Frontal cortex (tissue), 4 donors: ENCODE data around the gene ERMP1. TPM values are rescaled to one million over a fixed set of nuclear protein-coding genes. Genes with fewer than 3 reads are reported as not detected.
A peak's percentile ranks its signal among the peaks of the same experiment; 100 is the strongest.
"Not testable (repeated sequence)": the region's sequence is repeated elsewhere in the genome, so short reads cannot be mapped to it uniquely, and the experiment has no call there.

Experiments used
- DNase-seq, 2 donors: peaks; one replicate each; pipeline ENCODE4 v3.0.0; 2012; ENCODE audit warnings: low spot score in 2 of 2
- FAIRE-seq: peaks from 2 replicates; lab custom pipeline; 2012; peaks lifted over from hg19 to GRCh38; lab: Jason Lieb, UNC
- total RNA-seq: library from RNA; depleted of rRNA; stranded (reverse); fragments of >200 nt; gene quantifications from one replicate; pipeline ENCODE4 v1.2.3, GENCODE V29; 2014
- donor health status: control.
- donor health status: control.
- donor health status: control.

The ERMP1 gene
- total RNA-seq, 1 donor from 2014 or later = 13.9 TPM

DNA sequence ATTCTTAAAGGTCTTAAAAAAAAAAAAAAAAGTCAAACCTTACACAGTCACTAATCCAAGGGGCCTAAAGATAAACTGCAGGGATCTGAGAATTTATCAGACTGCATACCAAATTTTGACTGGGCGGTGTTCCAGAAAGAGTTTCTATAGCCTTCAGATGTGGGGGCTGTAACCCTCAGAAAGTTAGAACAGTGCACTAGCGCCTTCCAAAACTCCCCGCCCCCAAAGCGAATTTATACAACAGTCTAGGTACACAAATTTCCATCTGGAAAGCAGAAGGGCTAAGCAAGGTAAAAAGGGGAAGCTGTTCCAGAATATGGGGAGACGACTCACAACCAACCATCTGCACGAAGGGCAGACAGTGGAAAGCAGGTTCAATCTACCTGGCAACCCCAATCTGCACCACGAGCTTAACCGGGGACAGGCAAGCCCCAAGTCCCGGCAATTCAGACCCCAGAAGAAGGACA is 813 bp downstream of the ERMP1 start:
- DNase-seq = peak in 1 of 2 donors; percentile 22
- no peak for FAIRE-seq

GRCh38 chr9:5825895-5826622 is 6.9 kb downstream of the ERMP1 start:
- DNase-seq (no peak), FAIRE-seq (no peak)

DNA sequence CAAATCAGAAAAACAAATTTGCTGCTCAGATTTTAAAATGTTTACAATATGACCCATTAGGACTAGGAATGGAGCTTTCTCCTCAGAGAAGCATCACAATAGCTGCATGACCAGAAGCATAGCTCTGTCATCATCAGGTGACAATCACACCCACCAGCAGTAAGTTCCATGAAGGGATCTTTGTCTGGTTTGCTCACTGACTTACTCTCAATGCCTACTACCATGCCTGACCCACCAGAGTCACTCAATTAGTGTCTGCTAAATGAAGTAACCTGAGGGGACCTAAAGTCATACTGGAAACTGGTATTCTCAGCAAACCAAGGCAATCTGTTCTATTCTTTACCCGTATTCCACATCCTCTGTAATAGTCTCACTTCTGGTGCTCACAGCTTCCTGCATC is 7.7 kb downstream of the ERMP1 start:
- no peak for FAIRE-seq
- no peak for DNase-seq

DNA sequence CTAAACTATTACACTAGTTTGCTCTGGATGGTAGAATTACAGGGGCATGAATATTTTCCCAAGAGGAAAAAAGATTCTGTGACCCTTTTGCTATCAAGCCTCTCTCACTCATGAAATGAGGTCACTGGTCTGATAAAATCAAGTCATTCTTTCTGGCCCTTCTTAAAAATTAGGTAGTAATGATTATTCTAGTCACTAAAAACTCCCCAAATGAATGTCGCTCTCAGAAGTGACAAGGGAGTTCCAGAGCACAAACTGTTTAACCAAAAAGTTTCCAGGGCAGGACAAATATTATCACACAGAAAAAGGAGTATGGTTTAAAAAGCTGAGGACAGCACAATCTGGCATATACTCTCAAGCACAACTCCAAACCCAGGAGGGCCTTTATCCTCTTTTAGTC is 12.5 kb downstream of the ERMP1 start:
- DNase-seq = no peak
- FAIRE-seq = no peak

GRCh38 chr9:5819174-5819573 is 13.7 kb downstream of the ERMP1 start:
- DNase-seq (no peak), FAIRE-seq (no peak)

- DNase-seq (no peak), FAIRE-seq (no peak)
Observed at GRCh38 chr9:5818424-5819142, 14.3 kb downstream of the ERMP1 start.

GRCh38 chr9:5817862-5818261 is 15.1 kb downstream of the ERMP1 start:
- FAIRE-seq (no peak), DNase-seq (no peak)

- FAIRE-seq = no peak
Observed at GRCh38 chr9:5815461-5815860, 17.5 kb downstream of the ERMP1 start.

GRCh38 chr9:5813824-5814223 is 19.1 kb downstream of the ERMP1 start:
- FAIRE-seq = no peak
- no peak for DNase-seq

More at GRCh38 chr9:5815461-5815860, 17.5 kb downstream of the ERMP1 start:
- DNase-seq = no peak

- no peak for DNase-seq
- FAIRE-seq = no peak
Observed at GRCh38 chr9:5811751-5812150, 21.2 kb downstream of the ERMP1 start.

- FAIRE-seq (no peak), DNase-seq (no peak)
Observed at GRCh38 chr9:5805478-5805877, 27.4 kb downstream of the ERMP1 start.

- no peak for FAIRE-seq
- DNase-seq = no peak
Observed at GRCh38 chr9:5801739-5802113, 31.2 kb downstream of the ERMP1 start.

- FAIRE-seq (no peak), DNase-seq (no peak)
Observed at GRCh38 chr9:5800969-5801738, 31.8 kb downstream of the ERMP1 start.

GRCh38 chr9:5800378-5800777 is 32.5 kb downstream of the ERMP1 start:
- DNase-seq, FAIRE-seq: not testable (repeated sequence)

DNA sequence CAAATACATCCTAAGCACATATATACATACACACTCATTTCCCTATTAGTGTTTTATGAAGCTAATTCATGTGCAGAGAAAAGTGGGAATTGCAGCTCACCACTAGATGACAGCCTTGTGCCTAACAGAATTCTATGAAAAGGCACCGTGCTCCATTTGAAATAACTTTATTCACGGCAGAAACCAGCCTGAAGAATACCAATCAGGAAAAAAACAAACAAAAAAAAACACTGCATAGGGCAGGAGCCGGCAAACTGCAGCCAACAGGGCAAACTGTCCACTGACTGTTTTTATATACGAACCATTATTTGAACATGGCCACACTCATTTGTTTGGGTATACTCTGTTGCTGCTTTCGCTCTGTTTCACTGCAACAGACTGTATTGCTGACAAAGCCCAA is 33.6 kb downstream of the ERMP1 start:
- FAIRE-seq = peak; percentile 66
- peak; percentile 12 to 34 for DNase-seq

DNA sequence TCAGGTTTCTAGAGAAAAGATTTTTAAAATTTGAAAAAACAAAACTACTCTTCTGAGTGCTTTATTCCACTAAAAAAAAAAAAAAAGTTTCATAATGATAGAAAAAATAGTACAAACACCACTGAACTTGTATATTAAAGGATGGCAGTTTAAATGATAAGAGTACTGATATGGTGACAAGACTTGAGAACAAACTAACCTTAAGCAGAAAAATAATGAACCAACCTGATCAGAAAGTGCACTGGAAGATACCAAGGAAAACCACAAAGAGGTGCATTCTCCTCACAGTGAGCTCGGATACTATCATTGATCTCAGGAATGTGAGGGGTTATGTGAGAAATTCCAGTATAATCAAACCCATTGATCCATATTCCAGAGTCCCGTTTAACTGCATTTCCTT is 34.3 kb downstream of the ERMP1 start:
- DNase-seq (no peak), FAIRE-seq (no peak)

DNA sequence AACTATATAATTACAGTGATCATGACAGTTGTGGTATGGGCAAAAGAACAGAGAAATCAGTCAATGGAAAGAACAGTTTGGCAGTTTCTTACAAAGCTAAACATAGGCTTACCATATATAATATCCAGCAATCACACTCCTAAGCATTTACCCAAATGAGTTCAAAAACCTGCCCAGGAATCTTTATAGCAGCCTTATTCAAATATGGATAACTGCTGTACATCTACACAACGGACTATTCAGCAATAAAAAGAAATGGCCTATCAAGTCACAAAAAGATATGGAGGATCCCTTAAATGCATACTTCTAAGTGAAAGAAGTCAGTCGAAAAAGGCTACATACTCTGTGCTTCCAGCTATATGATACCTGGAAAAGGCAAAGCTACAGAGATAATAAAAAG is 36.6 kb downstream of the ERMP1 start:
- DNase-seq (no peak), FAIRE-seq (no peak)

DNA sequence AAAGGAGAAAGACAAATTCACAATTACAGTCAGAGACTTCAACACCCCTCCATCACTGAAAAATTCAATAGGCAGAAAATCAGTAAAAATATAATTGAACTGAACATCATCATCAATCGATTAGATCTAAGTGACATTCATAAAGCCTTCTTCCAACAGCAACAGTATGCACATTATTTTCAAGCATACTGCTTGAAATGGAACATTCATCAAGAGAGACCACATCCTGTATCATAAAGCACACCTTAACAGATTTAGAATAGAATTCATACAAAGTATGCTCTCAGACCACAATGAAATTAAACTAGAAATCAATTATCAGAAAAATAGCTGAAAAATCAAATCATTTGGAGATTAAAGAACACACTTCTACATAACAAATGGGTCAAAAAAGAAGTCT is 39.1 kb downstream of the ERMP1 start:
- FAIRE-seq (no peak), DNase-seq (no peak)

GRCh38 chr9:5791870-5792269 is 41.0 kb downstream of the ERMP1 start:
- DNase-seq = no peak
- no peak for FAIRE-seq

DNA sequence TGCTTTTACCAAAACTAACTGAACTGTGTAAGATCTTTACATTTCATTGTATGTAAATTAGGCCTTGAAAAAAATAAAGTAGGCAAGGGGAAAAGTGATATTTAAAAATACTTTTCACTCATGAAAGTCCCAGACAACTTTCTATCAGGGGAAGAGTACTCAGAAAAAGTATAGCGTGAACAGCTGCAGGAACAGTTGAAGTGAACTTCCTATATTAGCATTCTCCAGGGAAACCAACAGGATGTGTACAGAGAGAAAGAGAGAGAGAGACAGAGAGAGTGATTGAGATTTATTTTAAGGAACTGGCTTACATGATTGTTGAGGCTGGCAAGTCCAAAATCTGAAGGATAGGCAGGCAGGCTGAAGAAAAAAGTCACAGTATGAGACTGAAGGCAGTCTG is 42.0 kb downstream of the ERMP1 start:
- no peak for FAIRE-seq
- no peak for DNase-seq

- FAIRE-seq (no peak), DNase-seq (no peak)
Observed at GRCh38 chr9:5789489-5789888, 43.4 kb downstream of the ERMP1 start.
